ENCODE results near the gene FYCO1. TPM values are rescaled to one million over a fixed set of nuclear protein-coding genes. Genes with fewer than 3 reads are reported as not detected.
A peak's percentile ranks its signal among the peaks of the same experiment; 100 is the strongest.

FYCO1 gene
- polyA plus RNA-seq, 1 donor (not counting 4 experiments of a cell fraction or from before 2014, with no cell fraction given) = 6.1 TPM

- Histone ChIP-seq H3K4me1 (ENCODE audit: control insufficient read depth, extremely low read depth, insufficient read depth, low read length) (peaks cover 30% of the 10 kb centered on the region), H3K27ac (ENCODE audit: control insufficient read depth, insufficient read depth, low read length) (peak overlapping the region; percentile 36), H3K4me3 (ENCODE audit: control insufficient read depth in 2 of 3, extremely low read depth in 1 of 3, insufficient read depth in 2 of 3, low read depth in 1 of 3, low read length in 3 of 3) (no peak overlapping the region), H3K9me1 (ENCODE audit: control insufficient read depth, extremely low read depth, insufficient read depth, low read length) (peaks cover 2% of the 10 kb centered on the region), H3K27me3 (ENCODE audit: control insufficient read depth, extremely low read depth, insufficient read depth, low read length) (no peaks in the 10 kb centered on the region), H3K9ac (ENCODE audit: control insufficient read depth, extremely low read depth, insufficient read depth, low read length) (no peak overlapping the region), H3K9me3 (ENCODE audit: control insufficient read depth, low read depth, low read length) (no peaks in the 10 kb centered on the region), H2AFZ (ENCODE audit: control insufficient read depth, low read length) (no peak overlapping the region), H3K4me2 (ENCODE audit: control insufficient read depth, extremely low read depth, insufficient read depth, low read depth, low read length) (peak overlapping the region; percentile 17), H3K79me2 (ENCODE audit: control insufficient read depth, insufficient read depth, low read length) (peaks cover 2% of the 10 kb centered on the region), H3K36me3 (ENCODE audit: control insufficient read depth in 2 of 2, extremely low read depth in 1 of 2, insufficient read depth in 2 of 2, low read length in 2 of 2) (peaks cover 0 to 8% of the 10 kb centered on the region in 2 experiments), H4K20me1 (ENCODE audit: control insufficient read depth, extremely low read depth, insufficient read depth, low read length) (no peaks in the 10 kb centered on the region)
- TF ChIP-seq CTCF (optimal IDR thresholded peaks at IDR 0.05 in 1 of 3, IDR thresholded peaks at IDR 0.05 in 1 of 3, conservative IDR thresholded peaks at IDR 0.05 in 1 of 3; ENCODE audit: extremely low read depth in 1 of 3, insufficient read depth in 2 of 3, low read length in 3 of 3) = no peak
- TF ChIP-seq EZH2 (IDR thresholded peaks at IDR 0.05; ENCODE audit: low read length) = no peak
- DNase-seq (ENCODE audit: low read depth, low spot score) (peak; percentile 40), FAIRE-seq (peak; percentile 93)
- dilution Hi-C loops (cut with MboI; ENCODE audit: extremely low pct_ligation_motif_present, low sequenced_read_pairs) = no loop called here
Observed at GRCh38 chr3:45988804-45989203, 6.8 kb downstream of the FYCO1 start.

GRCh38 chr3:45988362-45988761, 7.3 kb downstream of the FYCO1 start:
- Histone ChIP-seq H3K9ac (ENCODE audit: control insufficient read depth, extremely low read depth, insufficient read depth, low read length) (no peak overlapping the region), H4K20me1 (ENCODE audit: control insufficient read depth, extremely low read depth, insufficient read depth, low read length) (no peaks in the 10 kb centered on the region), H3K4me1 (ENCODE audit: control insufficient read depth, extremely low read depth, insufficient read depth, low read length) (peaks cover 30% of the 10 kb centered on the region), H3K27ac (ENCODE audit: control insufficient read depth, insufficient read depth, low read length) (no peak overlapping the region), H3K4me3 (ENCODE audit: control insufficient read depth in 2 of 3, extremely low read depth in 1 of 3, insufficient read depth in 2 of 3, low read depth in 1 of 3, low read length in 3 of 3) (no peak overlapping the region), H3K27me3 (ENCODE audit: control insufficient read depth, extremely low read depth, insufficient read depth, low read length) (no peaks in the 10 kb centered on the region), H2AFZ (ENCODE audit: control insufficient read depth, low read length) (no peak overlapping the region), H3K36me3 (ENCODE audit: control insufficient read depth in 2 of 2, extremely low read depth in 1 of 2, insufficient read depth in 2 of 2, low read length in 2 of 2) (peaks cover 0 to 8% of the 10 kb centered on the region in 2 experiments), H3K9me1 (ENCODE audit: control insufficient read depth, extremely low read depth, insufficient read depth, low read length) (peaks cover 2% of the 10 kb centered on the region), H3K79me2 (ENCODE audit: control insufficient read depth, insufficient read depth, low read length) (peaks cover 2% of the 10 kb centered on the region), H3K9me3 (ENCODE audit: control insufficient read depth, low read depth, low read length) (no peaks in the 10 kb centered on the region), H3K4me2 (ENCODE audit: control insufficient read depth, extremely low read depth, insufficient read depth, low read depth, low read length) (no peak overlapping the region)
- dilution Hi-C loops (cut with MboI; ENCODE audit: extremely low pct_ligation_motif_present, low sequenced_read_pairs) = no loop called here
- DNase-seq (ENCODE audit: low read depth, low spot score) = no peak
- FAIRE-seq = no peak
- no peak for TF ChIP-seq EZH2 (IDR thresholded peaks at IDR 0.05; ENCODE audit: low read length)
- TF ChIP-seq CTCF (optimal IDR thresholded peaks at IDR 0.05 in 1 of 3, IDR thresholded peaks at IDR 0.05 in 1 of 3, conservative IDR thresholded peaks at IDR 0.05 in 1 of 3; ENCODE audit: extremely low read depth in 1 of 3, insufficient read depth in 2 of 3, low read length in 3 of 3) = no peak
